Raji (cell line): ENCODE data around the gene HS1BP3.

Source experiments
- POLR2A ChIP-seq: IDR thresholded peaks from 2 replicates; pipeline ENCODE4 v1.6.1; 2011; ENCODE audit warnings: low read depth, low read length, control low read depth; ENCODE audit not compliant: insufficient read depth

The HS1BP3 gene

DNA sequence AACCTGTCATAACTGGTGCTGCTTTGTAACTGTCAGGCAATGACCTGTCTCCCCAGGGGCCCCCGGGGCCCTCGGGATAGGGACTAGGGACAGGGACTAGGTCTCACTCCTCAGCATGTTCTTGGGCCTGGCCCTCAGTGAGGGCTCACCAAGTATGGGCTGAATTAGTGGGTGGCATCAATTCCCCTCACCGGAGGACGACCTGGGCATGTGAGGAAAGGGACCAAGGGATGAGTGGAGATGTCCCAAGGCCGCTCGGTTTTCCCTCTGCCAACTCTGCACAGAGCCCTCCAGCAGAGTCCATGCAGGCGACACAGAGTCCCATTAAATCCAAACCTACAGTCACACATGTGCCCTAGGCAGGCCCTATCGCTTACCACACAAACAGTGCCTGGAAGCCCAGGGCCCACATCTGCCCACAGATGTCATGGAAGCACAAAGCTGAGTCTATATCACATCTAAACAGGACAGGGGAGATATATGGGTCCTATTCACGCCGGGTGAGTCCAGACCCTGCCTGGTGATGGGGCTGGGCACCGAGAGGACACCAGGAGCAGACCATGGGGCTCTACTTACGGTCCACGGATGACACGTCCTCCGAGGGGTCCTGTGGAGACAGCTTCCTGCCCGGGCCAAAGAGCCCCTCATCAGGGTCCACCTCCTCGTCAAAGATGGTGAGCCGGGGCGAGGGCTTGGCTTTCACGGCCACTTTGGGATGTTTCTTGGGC is 26.6 kb downstream of the HS1BP3 start:
- TF ChIP-seq POLR2A, result no peak

DNA sequence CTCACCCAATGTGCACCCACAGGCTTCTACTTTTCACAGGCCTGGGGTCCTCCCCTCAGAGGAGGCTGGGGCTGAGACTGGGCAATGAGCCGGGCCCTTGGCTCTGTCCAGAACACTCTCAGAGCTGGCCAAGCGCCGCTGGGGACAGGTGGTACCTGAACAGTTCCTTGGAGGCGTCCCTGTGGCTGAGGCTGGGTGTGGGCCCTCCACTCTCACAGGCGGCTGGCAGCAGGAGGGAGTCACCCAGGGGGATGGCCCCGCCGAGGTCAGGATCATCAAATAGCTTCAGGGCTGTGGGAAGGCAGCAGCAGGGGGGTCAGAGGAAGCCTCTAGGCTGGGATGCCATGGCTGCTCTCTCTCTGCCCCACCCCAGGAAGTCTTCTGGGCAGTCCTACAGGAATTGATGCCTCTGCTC is 27.1 kb downstream of the HS1BP3 start:
- no peak for TF ChIP-seq POLR2A

DNA sequence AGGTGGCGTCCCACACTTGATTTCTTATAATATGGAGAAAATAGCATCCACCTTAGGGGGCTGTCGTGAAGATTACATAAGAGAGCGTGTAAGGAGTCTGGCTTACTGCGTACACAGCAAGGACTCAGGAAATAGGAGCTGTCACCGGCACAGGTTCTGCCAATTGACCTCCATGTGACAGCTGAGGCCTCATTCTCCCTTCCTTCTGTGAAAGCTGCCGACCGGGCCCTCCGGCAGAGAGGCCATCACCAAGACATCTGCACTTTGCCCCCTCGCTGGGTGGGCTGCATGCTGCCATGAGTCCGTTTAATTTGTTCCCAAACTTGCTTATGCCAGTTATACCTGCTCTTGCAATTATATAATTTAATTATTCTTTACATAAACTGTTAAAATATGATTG is 27.7 kb downstream of the HS1BP3 start:
- TF ChIP-seq POLR2A, result no peak

DNA sequence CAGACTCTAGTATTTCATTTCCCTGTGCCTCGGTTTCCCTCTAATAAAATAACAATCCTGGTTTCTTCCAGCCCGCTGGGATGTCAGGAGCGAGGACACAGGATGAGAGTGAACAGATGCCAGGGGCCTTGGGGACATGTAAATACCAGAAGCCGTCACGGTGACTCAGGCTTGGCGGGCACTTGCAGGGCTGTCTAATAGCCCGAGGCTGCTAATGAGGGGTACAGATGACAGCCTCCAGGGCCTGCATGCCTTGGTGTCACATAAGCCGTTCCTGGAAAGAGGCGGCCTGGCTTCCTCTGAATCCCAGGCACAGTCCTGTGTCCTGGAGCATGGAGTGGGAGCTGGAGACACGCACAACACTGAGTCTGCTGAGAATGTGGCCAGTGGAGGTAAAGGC is 28.2 kb downstream of the HS1BP3 start:
- no peak for TF ChIP-seq POLR2A

DNA sequence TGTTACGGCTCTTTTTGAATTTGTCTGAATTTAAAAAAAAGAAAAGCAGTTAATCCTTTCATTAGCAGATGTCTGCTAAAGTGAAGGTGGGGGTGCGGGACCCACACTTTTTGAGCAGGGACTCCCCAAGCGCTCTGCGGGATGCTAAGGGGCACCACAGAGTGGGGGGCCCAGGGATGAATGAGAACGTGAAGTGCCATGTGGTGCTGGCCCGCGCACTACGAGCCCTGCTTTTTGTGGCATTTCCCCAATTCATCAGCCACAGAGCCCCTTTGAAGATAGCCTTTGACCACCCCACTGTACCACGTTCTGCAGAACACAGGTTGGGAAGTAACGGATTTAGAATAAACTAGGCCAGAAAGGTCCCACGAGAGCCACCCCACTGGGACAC is 28.6 kb downstream of the HS1BP3 start:
- TF ChIP-seq POLR2A, result no peak

DNA sequence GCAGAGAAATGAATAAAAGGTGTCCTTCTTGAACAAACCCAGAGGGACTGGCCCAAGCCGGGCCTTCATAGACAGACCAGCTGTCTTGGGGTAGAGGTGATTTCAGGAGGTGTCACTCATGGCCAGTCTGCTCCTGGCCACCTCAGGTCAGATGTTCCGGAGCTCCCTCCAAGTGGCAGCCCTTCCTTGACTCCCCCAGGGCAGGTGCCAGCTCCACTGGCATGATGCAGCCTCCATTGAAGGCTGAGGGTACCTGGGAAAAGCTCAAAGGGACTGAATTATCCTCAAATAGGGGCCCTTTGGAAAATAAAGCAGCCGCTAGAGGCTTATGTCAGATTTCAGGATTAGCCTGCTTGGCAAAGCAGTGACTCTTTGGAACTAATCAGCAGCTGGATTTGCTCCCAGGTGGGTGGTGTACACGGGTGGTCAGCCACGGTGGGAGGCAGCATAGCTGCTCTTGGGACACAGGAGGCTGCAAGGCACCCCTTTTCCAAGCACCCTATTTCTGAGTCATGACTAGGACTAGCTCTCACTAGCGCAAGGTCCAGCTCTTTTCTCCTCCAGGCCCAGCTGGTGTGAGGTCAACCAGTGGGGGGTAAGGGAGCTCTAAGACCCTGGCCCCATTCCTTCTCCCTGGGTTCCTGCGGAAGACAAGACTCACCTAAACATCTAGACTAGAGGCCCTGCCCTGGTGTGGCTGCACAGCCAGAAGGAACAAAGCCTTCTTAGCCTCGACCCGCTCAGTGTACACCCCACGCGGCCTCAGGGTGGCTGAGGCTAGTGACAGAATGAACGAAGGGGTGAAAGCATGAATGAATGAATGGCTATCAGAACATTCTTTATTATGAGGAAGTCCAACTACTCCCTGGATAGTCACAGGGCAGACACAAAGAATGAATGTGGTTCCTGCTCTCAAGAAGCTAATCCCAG is 29.3 kb downstream of the HS1BP3 start:
- TF ChIP-seq POLR2A, result no peak

DNA sequence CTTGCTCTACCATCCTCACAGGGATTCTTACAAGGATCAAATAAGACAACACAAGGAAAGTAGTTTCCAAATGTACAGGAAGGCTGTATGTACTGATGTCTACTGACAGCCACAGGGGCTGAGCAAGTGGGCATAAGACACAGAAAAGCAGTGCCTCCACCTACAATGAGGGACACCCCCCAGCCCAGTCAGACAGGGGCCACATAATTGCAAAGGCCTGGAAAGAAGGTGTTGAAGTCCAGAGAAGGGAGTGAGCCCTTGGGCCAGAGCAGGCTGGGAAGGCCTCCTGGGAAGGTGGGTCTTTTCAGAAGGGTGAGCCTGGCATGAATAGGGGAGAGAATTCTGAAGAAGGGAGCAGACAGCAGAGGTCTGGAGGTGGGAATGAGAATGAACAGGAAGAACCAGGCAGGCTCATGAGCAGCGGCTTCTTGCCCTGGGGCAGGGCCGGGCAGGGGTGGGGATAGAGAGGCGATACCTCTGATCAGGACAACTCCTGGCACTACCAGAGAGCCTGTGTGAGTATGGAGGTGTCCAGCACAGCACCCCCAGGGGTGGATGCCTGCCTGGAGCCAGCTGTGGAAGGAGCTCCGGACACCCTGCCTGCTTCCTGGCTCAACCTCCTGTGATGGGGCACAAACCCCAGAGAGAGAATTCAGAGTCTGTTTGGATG is 30.1 kb downstream of the HS1BP3 start:
- no peak for TF ChIP-seq POLR2A

DNA sequence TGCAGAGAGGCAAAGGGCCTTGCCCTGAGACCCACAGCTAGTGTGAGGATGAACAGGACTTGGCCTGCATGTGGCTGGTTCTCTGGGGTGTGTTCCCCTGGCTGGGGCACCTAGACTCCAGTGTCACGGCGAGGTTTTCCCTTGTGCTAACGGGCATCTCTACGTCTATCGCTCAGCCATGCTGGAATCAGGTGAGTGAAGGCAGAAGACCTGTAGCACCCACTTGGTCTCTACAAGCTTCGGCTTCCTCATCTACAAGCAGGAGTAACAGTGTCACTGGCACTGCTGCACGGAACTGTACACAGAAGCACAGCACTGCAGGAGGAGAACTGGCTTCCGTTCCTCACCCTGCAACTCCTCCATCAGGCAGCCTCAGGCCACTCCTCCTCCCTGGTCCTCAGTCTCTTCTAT is 30.6 kb downstream of the HS1BP3 start:
- no peak for TF ChIP-seq POLR2A

DNA sequence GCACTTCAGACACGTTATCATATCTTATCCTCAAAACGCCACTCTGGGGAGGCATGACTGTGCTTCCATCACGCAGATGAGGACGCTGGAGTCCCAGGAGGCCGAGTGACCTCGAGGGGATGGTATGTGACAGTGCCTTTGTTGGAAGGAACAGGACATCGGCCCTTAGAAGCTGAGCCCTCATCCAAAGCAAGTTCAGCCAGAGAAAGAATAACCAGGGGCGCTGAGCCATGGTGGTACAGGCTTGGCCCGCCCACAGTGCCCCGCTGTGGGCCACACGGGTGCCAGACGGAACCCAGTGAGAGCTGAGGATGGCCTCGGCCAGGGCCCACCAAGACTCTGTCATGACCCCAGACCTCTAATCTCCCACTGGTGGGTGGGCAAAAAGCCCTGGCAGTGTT is 31.3 kb downstream of the HS1BP3 start:
- no peak for TF ChIP-seq POLR2A

DNA sequence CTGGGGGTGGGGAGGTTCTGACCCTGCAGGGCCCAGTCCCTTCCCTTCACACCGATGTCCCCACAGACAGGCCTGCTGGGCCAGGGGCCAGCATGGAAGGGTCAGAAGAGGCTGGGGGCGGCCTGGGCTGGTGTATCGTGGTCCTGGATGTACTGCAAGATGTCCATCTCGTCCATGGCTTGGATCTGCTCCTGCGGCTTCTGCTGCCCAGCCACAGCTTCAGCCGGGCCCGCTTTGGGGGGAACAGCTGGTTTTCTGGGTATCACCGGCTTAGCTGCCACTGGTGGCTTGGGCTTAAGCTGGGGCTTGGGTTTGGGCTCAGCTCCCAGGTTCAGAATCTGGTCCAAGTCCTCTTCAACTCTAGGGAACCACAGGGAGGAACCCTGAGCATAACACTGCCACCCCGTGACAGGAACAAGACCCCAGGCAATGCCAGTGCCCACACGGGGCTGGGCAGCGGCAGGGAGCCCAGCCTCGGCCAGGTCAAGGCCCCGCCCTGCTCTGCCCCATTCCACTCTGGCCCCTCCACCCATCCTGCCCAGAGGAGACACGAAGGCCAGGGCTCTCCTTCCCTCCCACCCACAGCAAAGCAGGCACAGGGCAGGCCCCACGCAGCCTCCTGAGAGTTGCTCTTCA is 31.9 kb downstream of the HS1BP3 start:
- no peak for TF ChIP-seq POLR2A

DNA sequence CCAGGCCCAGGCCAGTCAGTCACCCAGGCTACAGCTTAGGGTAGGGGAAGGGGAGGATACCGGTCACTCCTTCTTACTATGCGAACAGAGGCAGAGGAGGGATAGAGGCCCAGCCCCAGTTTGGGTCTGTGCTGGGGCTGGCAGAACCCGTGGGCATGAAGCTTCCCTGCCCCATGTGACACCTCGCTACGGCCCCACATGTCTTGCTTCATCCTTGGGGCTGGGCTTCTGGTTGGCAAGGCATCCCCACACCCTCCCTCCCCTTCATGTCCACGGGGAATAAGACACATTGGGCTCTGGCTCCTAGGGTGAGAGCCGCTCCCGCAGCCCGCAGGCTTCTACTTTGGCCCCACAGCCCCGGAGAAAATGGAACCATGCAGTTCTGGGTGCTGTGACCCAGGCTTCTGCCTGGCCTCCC is 32.4 kb downstream of the HS1BP3 start:
- TF ChIP-seq POLR2A, result no peak

DNA sequence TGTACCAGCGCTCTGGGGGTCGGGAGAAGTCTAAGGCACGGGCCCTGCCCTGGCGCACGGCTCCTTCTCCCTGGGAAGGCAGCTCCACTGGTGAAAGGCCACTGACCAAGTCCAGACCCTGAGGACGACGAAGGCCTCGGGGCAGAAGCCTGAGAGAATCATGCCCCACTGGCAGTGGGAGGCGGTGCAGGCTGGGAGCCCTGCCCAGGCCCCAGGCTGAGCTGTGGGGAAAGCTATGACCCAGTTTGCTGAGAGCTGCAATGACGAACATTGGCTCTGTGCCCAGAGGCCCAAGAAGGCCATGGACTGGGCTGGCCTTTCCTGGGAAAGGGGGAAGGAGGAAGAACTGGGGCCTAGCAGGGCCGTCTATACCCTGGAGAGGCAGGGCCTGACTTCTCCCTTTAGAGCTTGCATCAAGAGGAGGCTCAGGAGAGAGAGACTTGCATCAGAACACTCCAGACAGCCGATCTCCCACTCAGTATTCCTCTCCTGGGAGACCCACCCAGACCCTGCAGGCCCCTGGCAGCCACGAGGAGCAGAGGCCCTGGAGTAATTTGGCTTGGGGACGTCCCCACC is 32.9 kb downstream of the HS1BP3 start:
- no peak for TF ChIP-seq POLR2A

DNA sequence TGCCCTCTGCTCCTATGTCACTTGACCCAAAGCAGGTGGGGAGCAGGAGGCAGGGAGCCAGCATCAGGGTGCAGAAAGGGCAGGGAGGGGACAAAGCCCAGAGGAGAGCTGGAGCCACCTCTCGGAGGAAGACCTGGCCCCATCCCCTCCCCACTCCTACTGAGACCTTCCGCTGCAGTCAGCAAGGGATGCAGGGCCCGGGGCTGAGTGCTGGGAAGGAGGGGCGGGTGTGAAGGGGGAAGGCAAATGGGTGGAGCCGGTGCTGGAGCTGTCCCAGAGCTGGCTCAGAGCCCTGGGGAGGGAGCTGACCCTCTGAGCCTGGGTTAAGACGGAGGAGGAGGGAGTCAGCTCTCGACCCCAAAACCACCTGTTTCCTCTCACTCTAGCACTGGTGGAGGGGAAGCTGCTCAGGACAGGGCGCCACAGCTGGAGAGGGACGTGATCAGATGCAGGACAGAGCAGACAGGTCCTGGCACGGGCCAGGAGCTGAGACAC is 33.8 kb downstream of the HS1BP3 start:
- no peak for TF ChIP-seq POLR2A

DNA sequence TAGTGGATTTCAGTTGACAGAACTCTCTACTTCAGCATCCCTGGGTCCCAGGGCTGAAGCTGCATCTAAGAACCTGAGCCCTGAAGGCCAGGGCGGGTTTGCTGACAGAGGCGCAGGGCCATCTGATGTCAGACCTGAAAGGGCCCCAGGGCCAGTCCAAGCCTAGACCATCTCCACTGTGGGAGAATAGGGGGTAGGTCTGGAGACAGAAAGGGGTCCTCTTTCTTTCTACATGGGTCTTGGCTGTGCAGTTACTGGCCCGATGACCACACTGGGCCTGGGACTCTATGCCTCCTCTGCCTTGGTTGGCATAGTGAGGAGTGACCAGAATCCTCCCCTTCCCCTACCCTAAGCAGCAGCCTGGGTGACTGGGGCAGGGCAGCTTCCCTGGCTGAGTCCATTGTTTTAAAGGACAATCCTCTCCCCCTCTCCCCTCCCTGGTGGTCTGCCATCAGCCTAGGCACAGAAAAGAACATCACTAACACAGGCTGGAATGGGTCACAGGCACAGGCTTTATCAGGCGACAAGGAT is 34.5 kb downstream of the HS1BP3 start:
- no peak for TF ChIP-seq POLR2A
